HepG2 (cell line): ENCODE results near the gene DNAJC24. TPM values are rescaled to one million over a fixed set of nuclear protein-coding genes. Genes with fewer than 3 reads are reported as not detected.

Experiments
- FLYWCH1 ChIP-seq: sonication (generic); formaldehyde crosslinking; IDR thresholded peaks from 2 replicates; pipeline ENCODE4 v1.8.1; 2023; ENCODE audit warnings: mild to moderate bottlenecking, missing genetic modification reagents
- HHEX ChIP-seq: IDR thresholded peaks from 2 replicates; pipeline ENCODE4 v1.6.1; 2016; ENCODE audit warnings: control low read depth
- HMG20A ChIP-seq: IDR thresholded peaks from 2 replicates; pipeline ENCODE4 v1.6.1; 2016; ENCODE audit warnings: borderline replicate concordance
- HNRNPH1 ChIP-seq: fragments of 200-400 bp; formaldehyde crosslinking; optimal IDR thresholded peaks from 2 replicates; pipeline ENCODE3; 2017; ENCODE audit warnings: mild to moderate bottlenecking, low read depth, low read length
- KLF16 ChIP-seq, 2 experiments: sonication (generic) in 1 of 2; formaldehyde crosslinking in 1 of 2; IDR thresholded peaks; 2 replicates each; pipeline versions ENCODE4 v1.6.1 to v1.8.0; 2016 to 2023; ENCODE audit warnings: missing genetic modification reagents in 2 of 2, missing compliant biosample characterization in 1 of 2
- MAFF ChIP-seq: IDR thresholded peaks from 2 replicates; pipeline ENCODE4 v1.6.1; 2011; ENCODE audit warnings: low read depth, low read length, improper control_type of control experiment
- MED13 ChIP-seq: sonication (generic); formaldehyde crosslinking; IDR thresholded peaks from 2 replicates; pipeline ENCODE4 v1.5.0; 2020; ENCODE audit warnings: missing genetic modification reagents
- MED8 ChIP-seq: sonication (generic); formaldehyde crosslinking; IDR thresholded peaks from 2 replicates; pipeline ENCODE4 v1.8.1; 2023; ENCODE audit warnings: mild to moderate bottlenecking, missing genetic modification reagents; ENCODE audit not compliant: insufficient replicate concordance
- NCOR1 ChIP-seq: fragments of 200-600 bp; sonication (generic); IDR thresholded peaks from 2 replicates; pipeline ENCODE4 v1.7.0; 2017; ENCODE audit warnings: antibody characterized with exemption, low read length, borderline replicate concordance
- PAXIP1 ChIP-seq: sonication (generic); formaldehyde crosslinking; conservative IDR thresholded peaks from 2 replicates; pipeline ENCODE4 v1.4.0; 2020; ENCODE audit warnings: mild to moderate bottlenecking, missing genetic modification reagents, moderate library complexity
- PRMT3 ChIP-seq: sonication (generic); formaldehyde crosslinking; IDR thresholded peaks from 2 replicates; pipeline ENCODE4 v1.8.1; 2022; ENCODE audit warnings: low read depth, mild to moderate bottlenecking, moderate library complexity, missing genetic modification reagents, borderline replicate concordance
- RXRA ChIP-seq: sonication (generic); formaldehyde crosslinking; IDR thresholded peaks from 2 replicates; pipeline ENCODE4 v1.5.1; 2020; ENCODE audit warnings: missing genetic modification reagents
- SAFB2 ChIP-seq: sonication (generic); formaldehyde crosslinking; IDR thresholded peaks from 2 replicates; pipeline ENCODE4 v1.5.1; 2020; ENCODE audit warnings: missing genetic modification reagents, low read depth, mild to moderate bottlenecking, borderline replicate concordance
- SIN3B ChIP-seq: fragments of 150-350 bp; IDR thresholded peaks from 2 replicates; pipeline ENCODE4 v1.6.1; 2014; ENCODE audit warnings: low read length
- SSRP1 ChIP-seq: IDR thresholded peaks from 2 replicates; pipeline ENCODE4 v1.6.1; 2016; ENCODE audit warnings: control low read depth
- ZBTB26 ChIP-seq: IDR thresholded peaks from 2 replicates; pipeline ENCODE4 v1.6.1; 2016; ENCODE audit warnings: missing compliant biosample characterization, missing genetic modification reagents, borderline replicate concordance
- ZNF10 ChIP-seq: sonication (generic); formaldehyde crosslinking; IDR thresholded peaks from 2 replicates; pipeline ENCODE4 v1.4.0; 2020; ENCODE audit warnings: mild to moderate bottlenecking, low read depth, missing genetic modification reagents, borderline replicate concordance
- ZNF138 ChIP-seq: sonication (generic); formaldehyde crosslinking; IDR thresholded peaks from 2 replicates; pipeline ENCODE4 v1.5.0; 2020; ENCODE audit warnings: mild to moderate bottlenecking, low read depth, missing genetic modification reagents
- ZNF230 ChIP-seq: sonication (generic); formaldehyde crosslinking; IDR thresholded peaks from 2 replicates; pipeline ENCODE4 v1.4.0; 2020; ENCODE audit warnings: mild to moderate bottlenecking, missing genetic modification reagents
- ZNF235 ChIP-seq: sonication (generic); formaldehyde crosslinking; IDR thresholded peaks from 2 replicates; pipeline ENCODE4 v1.8.1; 2023; ENCODE audit warnings: mild to moderate bottlenecking, missing genetic modification reagents, borderline replicate concordance
- ZNF432 ChIP-seq: sonication (generic); formaldehyde crosslinking; IDR thresholded peaks from 2 replicates; pipeline ENCODE4 v1.5.0; 2020; ENCODE audit warnings: missing genetic modification reagents, mild to moderate bottlenecking, borderline replicate concordance
- ZNF607 ChIP-seq: sonication (generic); formaldehyde crosslinking; IDR thresholded peaks from 2 replicates; pipeline ENCODE4 v1.5.1; 2020; ENCODE audit warnings: missing genetic modification reagents, mild to moderate bottlenecking, borderline replicate concordance
- ZNF652 ChIP-seq: IDR thresholded peaks from 2 replicates; pipeline ENCODE4 v1.6.1; 2016; ENCODE audit warnings: low read depth, borderline replicate concordance
- polyA plus RNA-seq, 8 experiments: library from polyadenylated mRNA; depleted of rRNA in 3 of 8; stranded (reverse) in 7 of 8; unstranded in 1 of 8; fragments of >200 nt; fragmentation: Illumina TruSeq in 4 of 8; extraction: Trizol in 4 of 8; gene quantifications; 2 replicates each; pipeline versions ENCODE4 v1.2.1 to v1.2.3, GENCODE V29; 2011 to 2016; ENCODE audit warnings: low read depth in 4 of 8, missing spikeins in 1 of 8, mixed read lengths in 1 of 8; ENCODE audit not compliant: insufficient read depth in 1 of 8
- total RNA-seq, 5 experiments: library from RNA; depleted of rRNA; stranded (reverse); fragments of >200 nt; fragmentation: Illumina TruSeq; extraction: Trizol; gene quantifications; 2 replicates each; pipeline ENCODE4 v1.2.3, GENCODE V29; 2016; ENCODE audit warnings: low read depth in 1 of 5
- TF ChIP-seq, protein P1 (sequence below): IDR thresholded peaks from 2 replicates; pipeline ENCODE4 v1.6.1; 2016

The DNAJC24 gene
- total and polyA plus RNA-seq, 2 of the 13 experiments (the other 11 are each of a cell fraction or from before 2014, with no cell fraction given), result 10.5 to 13.7 TPM

- 0 out of 2 replicates have a peak, but pooled peaks have one; percentile 10 for TF ChIP-seq PAXIP1
- TF ChIP-seq, protein P1, sequence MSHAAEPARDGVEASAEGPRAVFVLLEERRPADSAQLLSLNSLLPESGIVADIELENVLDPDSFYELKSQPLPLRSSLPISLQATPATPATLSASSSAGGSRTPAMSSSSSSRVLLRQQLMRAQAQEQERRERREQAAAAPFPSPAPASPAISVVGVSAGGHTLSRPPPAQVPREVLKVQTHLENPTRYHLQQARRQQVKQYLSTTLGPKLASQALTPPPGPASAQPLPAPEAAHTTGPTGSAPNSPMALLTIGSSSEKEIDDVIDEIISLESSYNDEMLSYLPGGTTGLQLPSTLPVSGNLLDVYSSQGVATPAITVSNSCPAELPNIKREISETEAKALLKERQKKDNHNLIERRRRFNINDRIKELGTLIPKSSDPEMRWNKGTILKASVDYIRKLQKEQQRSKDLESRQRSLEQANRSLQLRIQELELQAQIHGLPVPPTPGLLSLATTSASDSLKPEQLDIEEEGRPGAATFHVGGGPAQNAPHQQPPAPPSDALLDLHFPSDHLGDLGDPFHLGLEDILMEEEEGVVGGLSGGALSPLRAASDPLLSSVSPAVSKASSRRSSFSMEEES (CRISPR knock-in tag), result no peak
- no peak for TF ChIP-seq HMG20A (CRISPR knock-in tag)
- TF ChIP-seq SSRP1, result no peak
- TF ChIP-seq SIN3B, result peak; percentile 83
- 0 out of 2 replicates have a peak, but pooled peaks have one; percentile 28 for TF ChIP-seq ZBTB26 (CRISPR knock-in tag)
- TF ChIP-seq ZNF235 (CRISPR knock-in tag), result peak; percentile 82; the same call in 1 of the 2 replicates
- no peak for TF ChIP-seq HHEX (CRISPR knock-in tag)
- TF ChIP-seq ZNF138 (CRISPR knock-in tag), result 0 out of 2 replicates have a peak, but pooled peaks have one; percentile 49
- no peak for TF ChIP-seq FLYWCH1 (CRISPR knock-in tag)
- TF ChIP-seq RXRA, result peak; percentile 52; the same call in 1 of the 2 replicates
- TF ChIP-seq MED8, result no peak
- no peak for TF ChIP-seq MED13 (CRISPR knock-in tag)
- no peak for TF ChIP-seq PRMT3 (CRISPR knock-in tag)
- TF ChIP-seq SAFB2, result no peak
- no peak for TF ChIP-seq NCOR1
- peak; percentile 62; the same call in 1 of the 2 replicates for TF ChIP-seq ZNF607
- no peak for TF ChIP-seq ZNF652 (CRISPR knock-in tag)
- TF ChIP-seq ZNF10 (CRISPR knock-in tag), result no peak
- peak; percentile 57 for TF ChIP-seq HNRNPH1
- TF ChIP-seq KLF16 (CRISPR knock-in tag; IDR thresholded peaks at IDR 0.05), result peak in 1 of 2 experiments; percentile 73; a peak in 2 of 4 replicates
- TF ChIP-seq ZNF432 (CRISPR knock-in tag), result no peak
- no peak for TF ChIP-seq MAFF
- peak; percentile 71; the same call in 1 of the 2 replicates for TF ChIP-seq ZNF230
Measured at GRCh38 chr11:31369348-31370329, at the start of gene DNAJC24, which contains the start of gene DCDC1 (continued).
